DMS 273 treated with DMSO at 0.1 percent for 48 hours (cell line): ENCODE results near the gene ARHGAP33.

Source experiments
- DNase-seq: peaks from one replicate; lab custom pipeline; 2025; lab: John Stamatoyannopoulos, UW

Gene ARHGAP33

GRCh38 chr19:35777086-35777841 is 1.9 kb downstream of the ARHGAP33 start:
- DNase-seq: no peak

DNA sequence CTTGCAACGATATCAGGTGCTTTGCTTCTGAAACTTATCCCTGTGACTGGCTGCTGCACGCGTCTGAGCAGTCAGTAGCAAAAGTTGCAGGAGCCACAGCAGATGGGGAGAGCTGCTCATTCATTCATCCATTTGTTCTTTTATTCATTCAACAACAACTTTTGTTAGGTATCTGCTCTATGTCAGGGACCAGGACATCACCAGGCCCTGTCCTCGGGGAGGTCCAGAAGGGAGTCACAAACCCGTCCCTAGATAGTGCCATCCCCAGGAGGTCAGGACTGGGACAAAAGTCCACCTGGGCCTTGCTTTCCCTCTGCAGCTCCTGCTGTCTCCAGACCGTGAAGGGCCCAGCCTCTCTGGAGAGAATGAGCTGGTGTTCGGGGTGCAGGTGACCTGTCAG is 2.6 kb downstream of the ARHGAP33 start:
- DNase-seq: no peak

DNA sequence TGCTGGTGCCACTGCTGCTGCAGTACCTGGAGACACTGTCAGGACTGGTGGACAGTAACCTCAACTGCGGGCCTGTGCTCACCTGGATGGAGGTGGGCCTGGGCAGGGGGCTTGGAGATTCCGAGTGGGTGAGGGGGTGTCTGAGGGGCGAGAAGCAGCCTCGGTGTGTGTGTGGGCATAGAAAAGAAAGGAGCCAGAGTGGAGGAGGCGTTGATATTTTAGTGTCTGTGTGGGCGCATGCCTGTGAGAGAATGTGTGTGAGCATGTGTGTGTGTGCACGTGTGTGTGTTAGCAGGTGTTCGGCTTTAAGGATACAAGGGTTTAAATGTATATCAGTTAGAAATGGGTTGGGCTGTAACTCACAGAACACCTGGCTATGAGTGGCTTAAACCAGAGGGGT is 3.7 kb downstream of the ARHGAP33 start:
- no peak for DNase-seq

GRCh38 chr19:35780058-35780457 is 4.7 kb downstream of the ARHGAP33 start:
- no peak for DNase-seq

GRCh38 chr19:35780717-35781116 is 5.4 kb downstream of the ARHGAP33 start:
- DNase-seq: no peak

DNA sequence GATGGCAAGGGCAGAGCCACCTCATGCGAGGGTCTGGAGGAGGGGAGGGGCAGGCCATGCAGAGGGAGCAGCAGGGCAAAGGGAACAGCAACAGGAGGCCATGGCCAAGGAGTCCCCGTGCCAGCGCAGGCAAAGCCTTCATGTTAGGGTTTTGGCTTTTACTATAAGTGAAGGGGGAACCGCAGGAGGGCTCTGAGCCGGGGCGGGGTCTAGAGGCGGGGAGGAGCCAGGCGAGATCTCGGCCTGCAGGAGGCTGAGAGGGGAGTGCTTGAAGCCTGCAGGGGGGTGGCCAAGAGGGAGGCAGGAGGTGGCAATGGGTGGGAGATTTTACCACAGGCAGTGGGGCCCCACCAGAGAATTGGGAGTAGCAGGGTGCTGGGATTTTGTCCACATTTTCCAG is 6.3 kb downstream of the ARHGAP33 start:
- DNase-seq: no peak

GRCh38 chr19:35782589-35782988 is 7.2 kb downstream of the ARHGAP33 start:
- no peak for DNase-seq

DNA sequence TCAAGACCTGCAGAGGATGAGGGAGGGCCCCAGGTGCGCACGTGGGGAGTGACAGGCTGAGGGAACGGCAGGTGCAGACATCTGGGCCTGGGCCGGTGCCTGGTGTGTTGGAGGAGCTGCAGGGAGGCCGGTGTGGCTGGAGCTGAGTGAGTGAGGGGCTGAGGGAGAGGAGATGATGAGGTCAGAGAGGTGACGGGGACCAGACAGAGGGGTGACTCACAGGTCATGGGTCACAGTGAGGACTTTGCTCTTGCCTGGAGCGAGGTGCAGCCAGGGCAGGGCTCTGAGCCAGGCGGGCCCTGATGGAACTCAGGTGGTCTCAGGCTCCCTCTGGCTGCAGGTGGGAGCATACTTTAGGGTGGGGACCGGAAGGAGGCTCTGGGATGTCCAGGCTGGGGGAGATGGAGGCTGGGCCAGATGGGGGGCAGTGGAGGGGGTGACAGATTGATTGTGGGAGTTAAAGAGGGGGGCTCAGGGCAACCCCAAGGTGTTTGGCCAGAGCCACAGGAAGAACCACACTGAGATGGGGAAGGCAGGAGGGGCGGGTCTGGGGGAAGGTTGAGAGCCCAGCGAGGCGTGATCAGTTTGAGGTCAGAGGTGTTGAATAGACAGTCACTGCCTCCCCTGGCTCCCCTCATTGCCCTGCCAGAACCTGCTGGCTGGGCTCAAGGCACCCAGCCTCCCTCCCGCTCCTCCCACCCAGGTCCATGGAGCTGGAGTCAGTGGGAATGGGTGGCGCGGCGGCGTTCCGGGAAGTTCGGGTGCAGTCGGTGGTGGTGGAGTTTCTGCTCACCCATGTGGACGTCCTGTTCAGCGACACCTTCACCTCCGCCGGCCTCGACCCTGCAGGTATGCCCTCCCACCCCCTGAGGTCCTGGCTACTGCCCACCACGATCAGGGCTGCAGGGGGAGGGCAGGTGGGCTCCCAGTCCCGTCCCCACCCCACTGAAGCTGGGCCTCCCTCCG is 8.4 kb downstream of the ARHGAP33 start:
- DNase-seq: no peak

DNA sequence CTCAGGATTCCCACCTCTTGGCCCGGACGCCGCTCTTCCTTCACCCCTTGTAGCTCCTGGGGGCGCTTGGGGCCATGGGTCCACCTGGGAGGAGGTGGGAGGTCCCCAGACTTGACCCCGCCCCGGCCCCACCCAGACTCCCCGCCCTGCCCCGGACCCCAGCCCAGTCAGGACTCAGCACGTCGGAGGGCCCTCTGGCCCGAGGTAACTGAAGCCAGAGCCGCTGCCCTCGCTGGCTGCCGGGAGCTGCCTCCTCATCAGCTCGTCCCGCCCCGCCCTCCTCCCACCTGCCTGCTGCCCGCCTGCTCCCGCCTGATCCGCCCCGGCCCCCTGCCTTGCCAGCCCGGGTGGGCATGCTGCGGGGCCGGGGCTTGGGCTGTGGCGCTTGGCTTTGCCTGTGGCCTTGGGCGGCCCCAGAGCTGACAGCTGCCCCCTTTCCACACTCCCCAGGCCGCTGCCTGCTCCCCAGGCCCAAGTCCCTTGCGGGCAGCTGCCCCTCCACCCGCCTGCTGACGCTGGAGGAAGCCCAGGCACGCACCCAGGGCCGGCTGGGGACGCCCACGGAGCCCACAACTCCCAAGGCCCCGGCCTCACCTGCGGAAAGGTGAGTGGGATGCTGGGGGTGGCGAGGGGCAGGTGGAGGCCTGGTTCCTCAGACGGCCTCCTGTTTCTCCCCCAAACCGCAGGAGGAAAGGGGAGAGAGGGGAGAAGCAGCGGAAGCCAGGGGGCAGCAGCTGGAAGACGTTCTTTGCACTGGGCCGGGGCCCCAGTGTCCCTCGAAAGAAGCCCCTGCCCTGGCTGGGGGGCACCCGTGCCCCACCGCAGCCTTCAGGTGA is 9.4 kb downstream of the ARHGAP33 start:
- no peak for DNase-seq

GRCh38 chr19:35785339-35785627 is 9.9 kb downstream of the ARHGAP33 start:
- no peak for DNase-seq

- DNase-seq: no peak
Observed at GRCh38 chr19:35786299-35787160, 11.2 kb downstream of the ARHGAP33 start.

DNA sequence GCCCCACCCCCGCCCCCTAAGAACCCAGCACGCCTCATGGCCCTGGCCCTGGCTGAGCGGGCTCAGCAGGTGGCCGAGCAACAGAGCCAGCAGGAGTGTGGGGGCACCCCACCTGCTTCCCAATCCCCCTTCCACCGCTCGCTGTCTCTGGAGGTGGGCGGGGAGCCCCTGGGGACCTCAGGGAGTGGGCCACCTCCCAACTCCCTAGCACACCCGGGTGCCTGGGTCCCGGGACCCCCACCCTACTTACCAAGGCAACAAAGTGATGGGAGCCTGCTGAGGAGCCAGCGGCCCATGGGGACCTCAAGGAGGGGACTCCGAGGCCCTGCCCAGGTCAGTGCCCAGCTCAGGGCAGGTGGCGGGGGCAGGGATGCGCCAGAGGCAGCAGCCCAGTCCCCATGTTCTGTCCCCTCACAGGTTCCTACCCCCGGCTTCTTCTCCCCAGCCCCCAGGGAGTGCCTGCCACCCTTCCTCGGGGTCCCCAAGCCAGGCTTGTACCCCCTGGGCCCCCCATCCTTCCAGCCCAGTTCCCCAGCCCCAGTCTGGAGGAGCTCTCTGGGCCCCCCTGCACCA is 11.9 kb downstream of the ARHGAP33 start:
- no peak for DNase-seq

DNA sequence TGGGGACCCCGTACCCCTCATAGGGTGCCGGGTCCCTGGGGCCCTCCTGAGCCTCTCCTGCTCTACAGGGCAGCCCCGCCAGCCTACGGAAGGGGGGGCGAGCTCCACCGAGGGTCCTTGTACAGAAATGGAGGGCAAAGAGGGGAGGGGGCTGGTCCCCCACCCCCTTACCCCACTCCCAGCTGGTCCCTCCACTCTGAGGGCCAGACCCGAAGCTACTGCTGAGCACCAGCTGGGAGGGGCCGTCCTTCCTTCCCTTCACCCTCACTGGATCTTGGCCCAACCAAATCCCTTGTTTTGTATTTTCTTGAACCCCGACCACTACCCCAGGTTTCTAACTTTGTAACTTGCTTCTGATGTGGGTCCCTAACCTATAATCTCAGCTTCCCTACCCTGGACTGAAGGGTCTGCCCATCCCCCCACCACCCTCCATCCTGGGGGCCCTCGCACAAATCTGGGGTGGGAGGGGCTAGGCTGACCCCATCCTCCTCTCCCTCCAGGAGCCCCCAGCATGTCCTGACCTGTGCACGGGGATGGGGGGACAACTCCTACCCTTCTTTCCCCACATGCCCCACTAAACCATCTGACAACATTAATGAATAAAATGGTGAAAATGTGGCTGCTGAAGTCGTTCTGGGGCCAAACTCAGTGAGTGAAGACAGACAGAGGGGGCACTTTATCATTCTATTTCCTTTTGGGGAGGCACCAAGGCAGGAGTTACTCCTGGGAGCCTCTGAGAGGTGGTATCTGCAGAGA is 13.0 kb downstream of the ARHGAP33 start:
- no peak for DNase-seq

DNA sequence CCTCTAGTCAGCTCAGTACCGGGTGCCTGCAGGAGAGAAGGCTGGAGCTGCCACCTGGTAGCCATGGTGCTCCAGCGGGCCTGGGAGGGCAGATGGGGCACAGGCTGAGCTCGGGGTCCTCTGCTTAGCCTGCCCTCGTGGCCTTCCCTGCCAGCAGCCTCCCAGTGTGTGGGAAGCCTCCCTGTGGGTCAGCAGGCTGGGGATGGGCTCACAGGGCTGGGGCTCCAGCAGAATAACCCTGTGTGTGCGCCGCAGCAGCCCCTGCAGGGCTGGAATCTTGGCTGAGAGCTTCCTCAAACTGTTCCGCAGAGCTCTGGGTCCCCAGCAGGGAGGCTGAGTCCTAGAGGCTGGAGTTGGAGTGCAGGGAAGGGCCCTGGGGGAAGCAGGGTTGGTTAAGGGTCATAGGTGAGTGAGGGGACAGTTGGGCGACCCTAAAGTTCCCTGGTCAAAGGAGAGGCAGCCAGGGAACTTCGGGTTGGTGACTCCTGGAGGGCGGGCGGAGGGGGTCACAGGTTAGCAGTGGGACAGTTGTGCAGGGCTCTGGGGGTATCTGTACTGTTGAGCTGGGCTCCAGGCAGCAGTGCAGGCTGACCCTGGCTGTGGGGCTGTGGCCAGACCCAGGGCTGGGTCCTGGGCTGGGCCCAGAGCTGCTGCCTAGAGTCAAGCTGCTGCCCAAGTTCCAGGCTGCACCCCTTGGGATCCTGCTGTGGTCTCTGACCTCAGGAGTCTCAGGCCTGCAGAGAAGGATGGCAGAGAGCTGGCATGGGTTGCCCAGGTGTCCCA is 14.0 kb downstream of the ARHGAP33 start:
- no peak for DNase-seq

DNA sequence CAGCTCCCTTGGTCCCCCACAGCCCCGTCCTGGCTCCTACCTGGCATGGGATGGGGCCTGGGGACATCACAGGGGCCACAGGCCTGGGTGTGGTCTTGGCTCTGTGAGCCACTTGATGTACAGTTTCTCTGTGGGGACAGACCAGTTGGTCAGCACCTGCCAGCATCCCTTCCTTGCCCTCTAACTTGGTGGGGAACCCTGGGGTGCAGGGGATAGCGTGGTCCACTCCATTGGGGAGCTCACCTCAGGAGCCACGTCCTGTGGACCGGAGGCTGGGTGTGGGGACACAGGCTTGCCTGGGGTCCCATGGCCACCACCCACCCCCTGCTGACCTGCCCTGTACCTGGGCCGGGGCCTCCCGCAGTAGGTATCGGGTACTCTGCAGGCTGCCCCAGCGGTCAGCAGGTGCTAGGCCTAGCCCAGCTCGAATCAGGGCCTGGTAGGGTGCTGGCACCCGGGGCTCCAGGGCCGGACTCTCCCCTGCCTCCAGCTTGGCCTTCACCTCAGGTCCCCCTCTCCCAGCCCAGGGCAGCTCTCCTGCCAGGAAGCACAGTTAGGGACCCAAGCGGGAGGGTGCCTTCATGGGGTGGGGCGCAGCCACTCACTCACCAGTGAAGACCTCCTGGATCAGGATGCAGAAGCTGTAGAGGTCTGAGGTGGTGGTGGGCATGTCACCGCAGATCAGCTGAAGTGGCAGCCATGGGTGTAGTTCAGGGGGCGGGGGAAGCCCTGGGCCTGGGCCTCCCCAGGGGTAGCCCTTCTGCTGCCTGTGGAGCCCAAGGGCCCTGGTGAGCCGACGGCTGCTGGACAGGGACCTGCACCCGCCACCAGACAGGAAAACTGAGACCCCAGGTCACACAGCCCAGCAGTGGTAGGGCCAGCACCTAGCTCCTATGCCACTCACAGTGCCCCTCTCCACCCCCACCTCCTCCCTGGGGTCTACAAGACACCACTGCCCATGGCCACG is 14.9 kb downstream of the ARHGAP33 start:
- no peak for DNase-seq

DNA sequence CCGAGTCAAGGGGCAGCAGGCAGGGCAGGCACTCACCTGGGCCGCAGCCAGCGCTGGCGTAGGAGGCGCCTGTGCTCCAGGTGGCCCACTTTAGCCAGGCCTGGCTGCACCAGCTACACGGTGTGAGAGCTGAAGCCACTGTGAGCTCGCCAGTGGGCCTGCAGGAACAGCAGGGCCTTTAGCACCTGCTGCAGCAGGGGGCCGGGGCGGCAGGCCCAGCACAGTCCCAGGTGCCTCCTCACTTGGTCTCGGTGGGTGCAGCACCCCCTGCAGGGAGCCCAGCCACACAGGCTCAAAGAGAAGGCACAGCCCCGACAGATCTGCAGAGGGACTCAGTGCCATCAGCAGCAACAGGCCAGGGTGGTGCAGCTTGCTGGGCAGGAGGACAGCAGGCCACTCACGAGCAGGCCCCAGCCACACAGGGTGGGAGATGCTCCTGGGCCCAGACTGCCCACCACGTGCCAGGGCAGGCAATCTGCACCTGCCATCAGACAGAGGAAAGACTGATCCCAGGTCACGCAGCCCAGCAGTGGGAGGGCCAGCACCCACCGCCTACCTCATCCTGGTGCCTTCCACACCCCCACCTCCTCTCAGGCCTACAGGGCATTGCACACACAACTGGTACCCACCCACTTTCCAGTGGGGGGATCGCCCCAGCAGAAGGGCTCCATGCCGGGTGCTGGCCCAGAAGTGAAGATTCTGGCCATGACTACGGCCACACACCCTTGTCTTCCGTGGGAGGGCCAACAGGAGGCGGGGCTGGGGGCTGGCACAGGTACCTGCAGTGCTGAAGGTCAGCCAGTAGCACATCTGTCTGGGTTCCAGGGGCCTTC is 15.8 kb downstream of the ARHGAP33 start:
- no peak for DNase-seq

- no peak for DNase-seq
Observed at GRCh38 chr19:35791814-35792279, 16.5 kb downstream of the ARHGAP33 start.
